Transverse colon (tissue), 4 donors: Measurements from ENCODE around the gene EIF3A.

Experiments
- CTCF ChIP-seq, 5 experiments: fragments of 200-600 bp in 3 of 5; fragments of 450-650 bp in 2 of 5; sonication (generic) in 3 of 5; IDR thresholded peaks; 1 replicate in 2 of 5; 2 replicates in 3 of 5; pipeline ENCODE4 v1.5.1; 2016 to 2017; ENCODE audit warnings: antibody characterized with exemption in 5 of 5, inconsistent platforms in 3 of 5, mild to moderate bottlenecking in 2 of 5, moderate library complexity in 1 of 5
- EP300 ChIP-seq: sonication (generic); formaldehyde crosslinking; IDR thresholded peaks from one replicate; pipeline ENCODE4 v1.6.1; 2017; ENCODE audit warnings: antibody characterized with exemption, low read depth
- POLR2A ChIP-seq: fragments of 450-650 bp; IDR thresholded peaks from one replicate; pipeline ENCODE4 v1.6.1; 2016; ENCODE audit warnings: antibody characterized with exemption, mild to moderate bottlenecking, moderate library complexity
- POLR2AphosphoS5 ChIP-seq, 3 donors: sonication (generic); formaldehyde crosslinking; IDR thresholded peaks; one replicate each; pipeline ENCODE4 v1.6.1; 2016; ENCODE audit warnings: antibody characterized with exemption in 3 of 3

DNA sequence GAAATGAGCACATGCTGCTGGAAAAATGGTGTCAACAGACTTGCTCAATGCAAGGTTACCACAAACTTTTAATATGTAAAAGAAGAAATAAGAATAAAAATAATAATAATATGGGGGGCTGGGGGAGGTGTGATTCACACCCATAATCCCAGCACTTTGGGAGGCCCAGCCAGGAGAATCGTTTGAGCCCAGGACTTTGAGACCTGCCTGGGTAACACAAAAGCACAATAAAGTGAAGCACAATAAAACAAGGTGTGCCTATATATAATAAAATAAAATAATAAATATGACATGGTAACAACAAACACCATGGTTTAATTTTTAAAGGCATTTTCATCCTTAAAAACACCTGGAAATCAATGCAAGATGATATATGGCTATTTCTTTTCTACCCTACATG lies 25.1 kb downstream of the EIF3A start:
- TF ChIP-seq CTCF (IDR thresholded peaks at IDR 0.05) = no peak
- no peak for TF ChIP-seq POLR2AphosphoS5 (IDR thresholded peaks at IDR 0.05)
- no peak for TF ChIP-seq POLR2A
- no peak for TF ChIP-seq EP300
